Astrocyte (in vitro differentiated cells and primary cell): ENCODE results near the gene PTGFR. TPM values are rescaled to one million over a fixed set of nuclear protein-coding genes. Genes with fewer than 3 reads are reported as not detected.

ENCODE experiments used
- DNase-seq: peaks from one replicate; pipeline ENCODE4 v3.0.0-alpha.2; 2010; ENCODE audit warnings: low read depth
- FAIRE-seq: peaks from 2 replicates; lab custom pipeline; 2011; peaks lifted over from hg19 to GRCh38; lab: Jason Lieb, UNC
- H2AFZ ChIP-seq: 2 replicates; pipeline ENCODE4 v1.6.0; 2012; ENCODE audit warnings: low read depth, low read length, inconsistent platforms
- H3K27ac ChIP-seq: 2 replicates; pipeline ENCODE4 v1.5.1; 2011; ENCODE audit warnings: low read depth, low read length, inconsistent platforms
- H3K27me3 ChIP-seq: 2 replicates; pipeline ENCODE4 v1.6.0; 2011; ENCODE audit warnings: low read length, inconsistent platforms; ENCODE audit not compliant: insufficient read depth
- H3K36me3 ChIP-seq: 2 replicates; pipeline ENCODE4 v1.5.1; 2011; ENCODE audit warnings: low read length, inconsistent platforms; ENCODE audit not compliant: insufficient read depth
- H3K4me1 ChIP-seq: 2 replicates; pipeline ENCODE4 v1.5.1; 2011; ENCODE audit warnings: low read length, inconsistent platforms; ENCODE audit not compliant: insufficient read depth
- H3K4me2 ChIP-seq: 2 replicates; pipeline ENCODE4 v1.6.0; 2012; ENCODE audit warnings: low read length, inconsistent platforms
- H3K4me3 ChIP-seq: 2 replicates; pipeline ENCODE4 v1.5.1; 2011; ENCODE audit warnings: low read depth, mild to moderate bottlenecking, low read length, inconsistent platforms; ENCODE audit not compliant: insufficient read depth
- H3K79me2 ChIP-seq: 2 replicates; pipeline ENCODE4 v1.6.0; 2012; ENCODE audit warnings: mild to moderate bottlenecking, low read length, inconsistent platforms; ENCODE audit not compliant: insufficient read depth
- H3K9ac ChIP-seq: 2 replicates; pipeline ENCODE4 v1.6.0; 2012; ENCODE audit warnings: mild to moderate bottlenecking, low read length, inconsistent platforms
- H3K9me3 ChIP-seq: 2 replicates; pipeline ENCODE4 v1.5.1; 2012; ENCODE audit warnings: low read depth, mild to moderate bottlenecking, low read length, inconsistent platforms; ENCODE audit not compliant: insufficient read depth
- H4K20me1 ChIP-seq: 2 replicates; pipeline ENCODE4 v1.6.0; 2012; ENCODE audit warnings: low read length, inconsistent platforms; ENCODE audit not compliant: insufficient read depth
- H3K27ac Mint-ChIP-seq: one replicate; pipeline ENCODE4 v1.8.0; 2021; ENCODE audit warnings: mild to moderate bottlenecking, mixed read lengths; ENCODE audit not compliant: unreplicated experiment
- H3K27me3 Mint-ChIP-seq: one replicate; pipeline ENCODE4 v1.8.0; 2021; ENCODE audit warnings: low read depth, mixed read lengths; ENCODE audit not compliant: unreplicated experiment
- H3K36me3 Mint-ChIP-seq: one replicate; pipeline ENCODE4 v1.8.0; 2021; ENCODE audit warnings: low read depth, mixed read lengths; ENCODE audit not compliant: unreplicated experiment
- H3K4me1 Mint-ChIP-seq: one replicate; pipeline ENCODE4 v1.8.0; 2021; ENCODE audit warnings: low read depth, mixed read lengths; ENCODE audit not compliant: unreplicated experiment
- H3K4me3 Mint-ChIP-seq: one replicate; pipeline ENCODE4 v1.8.0; 2021; ENCODE audit warnings: mild to moderate bottlenecking, moderate library complexity, mixed read lengths; ENCODE audit not compliant: unreplicated experiment
- H3K9me3 Mint-ChIP-seq: one replicate; pipeline ENCODE4 v1.8.0; 2021; ENCODE audit warnings: mild to moderate bottlenecking, mixed read lengths; ENCODE audit not compliant: unreplicated experiment
- EZH2 ChIP-seq: IDR thresholded peaks from 2 replicates; pipeline ENCODE4 v1.6.1; 2012; ENCODE audit warnings: mild to moderate bottlenecking, low read length, inconsistent platforms; ENCODE audit not compliant: insufficient read depth
- total RNA-seq: library from RNA; stranded (reverse); gene quantifications from 2 replicates; pipeline ENCODE4 v1.2.1, GENCODE V29; 2021
- TF ChIP-seq, protein P1 (sequence below): IDR thresholded peaks from 2 replicates; pipeline ENCODE4 v1.5.1; 2011; ENCODE audit warnings: low read depth, mild to moderate bottlenecking, inconsistent platforms, low read length, moderate library complexity; ENCODE audit not compliant: insufficient read depth

PTGFR gene
- total RNA-seq, 1 donor from 2014 or later, result 0.36 TPM

DNA sequence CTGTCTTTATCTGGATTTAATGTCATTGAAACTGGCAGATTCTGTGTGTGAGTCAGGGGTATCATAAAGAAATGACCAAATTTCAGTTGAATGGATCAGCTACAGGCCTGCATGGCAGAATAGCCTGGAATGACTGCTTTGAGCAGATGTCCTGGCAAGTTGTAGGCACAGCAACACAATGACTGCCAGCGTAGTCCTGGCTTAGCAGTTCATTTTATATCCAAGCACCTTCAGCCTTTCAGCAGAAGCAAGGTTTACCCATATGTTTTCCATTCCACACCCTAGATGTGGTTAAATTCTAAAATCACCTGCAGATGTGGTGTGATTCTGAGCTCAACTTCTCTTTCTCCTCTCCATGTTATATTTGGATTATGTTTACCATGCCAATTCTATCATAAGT, 22.3 kb upstream of the PTGFR start:
- H3K79me2 ChIP-seq, result no peaks in the 10 kb centered on the region
- Mint-ChIP-seq H3K9me3 (no peaks in the 10 kb centered on the region), H3K27me3 (peaks cover 4% of the 10 kb centered on the region), H3K36me3 (no peaks in the 10 kb centered on the region), H3K4me1 (peaks cover 3% of the 10 kb centered on the region), H3K27ac (no peak overlapping the region), H3K4me3 (no peak overlapping the region)
- no peaks in the 10 kb centered on the region for H3K9me3 ChIP-seq
- no peak overlapping the region for H3K9ac ChIP-seq
- TF ChIP-seq EZH2, result no peak
- TF ChIP-seq, protein P1, sequence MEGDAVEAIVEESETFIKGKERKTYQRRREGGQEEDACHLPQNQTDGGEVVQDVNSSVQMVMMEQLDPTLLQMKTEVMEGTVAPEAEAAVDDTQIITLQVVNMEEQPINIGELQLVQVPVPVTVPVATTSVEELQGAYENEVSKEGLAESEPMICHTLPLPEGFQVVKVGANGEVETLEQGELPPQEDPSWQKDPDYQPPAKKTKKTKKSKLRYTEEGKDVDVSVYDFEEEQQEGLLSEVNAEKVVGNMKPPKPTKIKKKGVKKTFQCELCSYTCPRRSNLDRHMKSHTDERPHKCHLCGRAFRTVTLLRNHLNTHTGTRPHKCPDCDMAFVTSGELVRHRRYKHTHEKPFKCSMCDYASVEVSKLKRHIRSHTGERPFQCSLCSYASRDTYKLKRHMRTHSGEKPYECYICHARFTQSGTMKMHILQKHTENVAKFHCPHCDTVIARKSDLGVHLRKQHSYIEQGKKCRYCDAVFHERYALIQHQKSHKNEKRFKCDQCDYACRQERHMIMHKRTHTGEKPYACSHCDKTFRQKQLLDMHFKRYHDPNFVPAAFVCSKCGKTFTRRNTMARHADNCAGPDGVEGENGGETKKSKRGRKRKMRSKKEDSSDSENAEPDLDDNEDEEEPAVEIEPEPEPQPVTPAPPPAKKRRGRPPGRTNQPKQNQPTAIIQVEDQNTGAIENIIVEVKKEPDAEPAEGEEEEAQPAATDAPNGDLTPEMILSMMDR, result no peak
- no peak overlapping the region for H3K27ac ChIP-seq
- H3K4me3 ChIP-seq, result no peak overlapping the region
- no peaks in the 10 kb centered on the region for H3K4me1 ChIP-seq
- FAIRE-seq (no peak), DNase-seq (no peak)
- H2AFZ ChIP-seq, result no peak overlapping the region
- H4K20me1 ChIP-seq, result no peaks in the 10 kb centered on the region
- no peak overlapping the region for H3K4me2 ChIP-seq
- H3K27me3 ChIP-seq, result no peaks in the 10 kb centered on the region
- H3K36me3 ChIP-seq, result no peaks in the 10 kb centered on the region

DNA sequence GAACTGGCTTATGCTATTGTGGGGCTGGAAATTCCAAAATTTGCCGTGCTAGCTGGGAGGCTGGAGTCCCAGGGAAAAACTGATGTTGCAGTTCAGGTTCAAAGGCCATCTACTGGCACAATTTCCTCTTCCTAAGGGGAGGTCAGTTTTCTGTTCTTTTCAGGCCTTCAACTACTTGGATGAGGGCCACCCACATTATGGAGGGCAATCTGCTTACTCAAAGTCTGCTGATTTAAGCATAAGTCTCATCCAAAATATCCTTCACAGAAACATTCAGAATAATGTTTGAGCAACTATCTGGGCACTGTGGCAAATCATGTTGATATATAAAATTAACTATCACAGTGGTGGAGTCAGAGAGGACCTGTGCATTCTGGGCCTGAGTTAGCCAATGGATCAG, 21.2 kb upstream of the PTGFR start:
- H3K27me3 Mint-ChIP-seq, result peaks cover 4% of the 10 kb centered on the region
- no peaks in the 10 kb centered on the region for H3K9me3 ChIP-seq

More for the DNA sequence above, 21.2 kb upstream of the PTGFR start:
- Histone ChIP-seq H3K79me2 (no peaks in the 10 kb centered on the region), H3K4me1 (no peaks in the 10 kb centered on the region), H3K27me3 (no peaks in the 10 kb centered on the region), H3K27ac (no peak overlapping the region), H3K4me2 (no peak overlapping the region), H3K9ac (no peak overlapping the region), H4K20me1 (no peaks in the 10 kb centered on the region), H3K36me3 (no peaks in the 10 kb centered on the region), H2AFZ (no peak overlapping the region), H3K4me3 (no peak overlapping the region)
- Mint-ChIP-seq H3K36me3 (no peaks in the 10 kb centered on the region), H3K4me1 (no peaks in the 10 kb centered on the region), H3K9me3 (no peaks in the 10 kb centered on the region), H3K27ac (no peak overlapping the region), H3K4me3 (no peak overlapping the region)
- DNase-seq, result no peak
- FAIRE-seq, result no peak
- TF ChIP-seq EZH2, result no peak
- TF ChIP-seq, protein P1, result no peak
